Measurements from ENCODE around the gene TF. TPM values are rescaled to one million over a fixed set of nuclear protein-coding genes. Genes with fewer than 3 reads are reported as not detected.

The TF gene
- total and polyA plus RNA-seq, 2 of the 8 experiments (the other 6 are each of a cell fraction or from before 2014, with no cell fraction given), result 0.02 to 0.26 TPM

- H3K9me3 ChIP-seq (ENCODE audit: insufficient read depth in 2 of 2, low read depth in 1 of 2, low read length in 1 of 2), result peaks cover 22 to 31% of the 10 kb centered on the region in 2 experiments
- no peak overlapping the region for H3K4ac ChIP-seq (replicated peaks; ENCODE audit: insufficient read length, low read depth, low read length)
- H3K79me2 ChIP-seq (ENCODE audit: control insufficient read depth in 1 of 2, insufficient read depth in 2 of 2, low read length in 2 of 2), result no peaks in the 10 kb centered on the region
- H3K18ac ChIP-seq (ENCODE audit: extremely low read depth, low read length), result no peak overlapping the region
- TF ChIP-seq EZH2 (IDR thresholded peaks at IDR 0.05; ENCODE audit: low read depth, low read length, severe bottlenecking) (no peak), MAFK (IDR thresholded peaks at IDR 0.05; ENCODE audit: low read depth, low read length) (no peak), TAF1 (IDR thresholded peaks at IDR 0.05; ENCODE audit: low read depth, low read length) (no peak), CTBP2 (IDR thresholded peaks at IDR 0.05; ENCODE audit: borderline replicate concordance, insufficient read depth, insufficient read length, low read length) (no peak), SAP30 (IDR thresholded peaks at IDR 0.05; ENCODE audit: insufficient read depth, insufficient replicate concordance, low read length) (no peak), NRF1 (IDR thresholded peaks at IDR 0.05; ENCODE audit: low read depth, low read length) (no peak), EP300 (IDR thresholded peaks at IDR 0.05; ENCODE audit: borderline replicate concordance in 1 of 2, low read depth in 2 of 2, low read length in 2 of 2) (no peak), JUN (IDR thresholded peaks at IDR 0.05; ENCODE audit: low read depth, low read length) (no peak), KDM4A (IDR thresholded peaks at IDR 0.05; ENCODE audit: low read depth, low read length, severe bottlenecking) (no peak), TAF7 (optimal IDR thresholded peaks at IDR 0.05; ENCODE audit: borderline replicate concordance, low read depth, low read length) (no peak), E2F6 (IDR thresholded peaks at IDR 0.05) (no peak)
- no peak overlapping the region for H2AFZ ChIP-seq (ENCODE audit: low read length)
- H3K4me3 ChIP-seq (ENCODE audit: extremely low read depth in 1 of 4, insufficient read depth in 2 of 4, low read depth in 3 of 4, low read length in 4 of 4), result no peak overlapping the region
- no peak overlapping the region for H4K5ac ChIP-seq (ENCODE audit: insufficient read length, low read depth, low read length)
- no peak for DNase-seq (ENCODE audit: low read depth in 1 of 2, low spot score in 2 of 2)
- H3K27ac ChIP-seq (ENCODE audit: low read depth, low read length), result no peak overlapping the region
- ChIA-PET CTCF (ENCODE audit: partially characterized antibody) (interaction anchor here (0.6 kb wide), 1 partner anchor 216 kb away, joined by 4 read pairs; no protein-coding TSS in a partner anchor), POLR2A (ENCODE audit: partially characterized antibody) (no interaction called here)
- no peaks in the 10 kb centered on the region for H4K20me1 ChIP-seq (replicated peaks in 1 of 2; ENCODE audit: control insufficient read depth in 1 of 2, insufficient read depth in 2 of 2, low read length in 2 of 2)
- no peaks in the 10 kb centered on the region for H3K4me1 ChIP-seq (replicated peaks in 1 of 4; ENCODE audit: control insufficient read depth in 3 of 4, insufficient read depth in 4 of 4, low read length in 3 of 4)
- no peak for FAIRE-seq
- H2BK120ac ChIP-seq (replicated peaks; ENCODE audit: low read depth, low read length), result no peak overlapping the region
- H2BK20ac ChIP-seq (ENCODE audit: low read length), result no peak overlapping the region
- no peaks in the 10 kb centered on the region for H3K27me3 ChIP-seq (replicated peaks in 1 of 4; ENCODE audit: control insufficient read depth in 3 of 4, extremely low read depth in 1 of 4, insufficient read depth in 3 of 4, low read length in 3 of 4)
- WGBS, 2 experiments (ENCODE audit: extremely low coverage in 1 of 2, insufficient coverage in 1 of 2, insufficient read length in 1 of 2, insufficient replicate concordance in 2 of 2, low coverage in 1 of 2, low lambda C conversion rate in 2 of 2, missing lambda C conversion rate in 1 of 2), result 83% methylated on average over 2 of the region's 2 CpGs; no CpG with 5 or more reads in 1 of the 2 experiments
- H3K4me2 ChIP-seq (ENCODE audit: insufficient read depth in 1 of 2, low read depth in 2 of 2, low read length in 2 of 2), result no peak overlapping the region
- no peak overlapping the region for H2BK5ac ChIP-seq (ENCODE audit: low read depth, low read length)
- H2BK12ac ChIP-seq (ENCODE audit: low read depth, low read length), result no peak overlapping the region
- no peak overlapping the region for H3K14ac ChIP-seq (ENCODE audit: insufficient read length)
- H4K91ac ChIP-seq (replicated peaks; ENCODE audit: insufficient read length, low read length), result no peak overlapping the region
- no peaks in the 10 kb centered on the region for H3K23me2 ChIP-seq (ENCODE audit: low read depth, low read length)
- no peak overlapping the region for H3K23ac ChIP-seq (ENCODE audit: insufficient read length)
- H3K79me1 ChIP-seq (ENCODE audit: low read depth, low read length), result no peaks in the 10 kb centered on the region
- H2AK5ac ChIP-seq (ENCODE audit: low read depth, low read length), result no peak overlapping the region
- H3K9ac ChIP-seq (replicated peaks in 1 of 4; ENCODE audit: extremely low read depth in 1 of 4, low read depth in 3 of 4, low read length in 3 of 4), result no peak overlapping the region
- H4K8ac ChIP-seq (ENCODE audit: extremely low read depth, insufficient read depth, low read length), result no peak overlapping the region
- no peaks in the 10 kb centered on the region; a peak in 1 of 8 replicates for H3K36me3 ChIP-seq (ENCODE audit: control insufficient read depth in 2 of 4, insufficient read depth in 4 of 4, low read length in 3 of 4)
- no peak overlapping the region for H3K56ac ChIP-seq (replicated peaks; ENCODE audit: insufficient read length, low read depth, low read length)
- no peak overlapping the region for H2BK15ac ChIP-seq (ENCODE audit: low read length)
Measured at GRCh38 chr3:133788024-133788423, 41.8 kb downstream of the TF start.
